Upper lobe of left lung (tissue), 6 donors: Measurements from ENCODE around the gene TMEM207. TPM values are rescaled to one million over a fixed set of nuclear protein-coding genes. Genes with fewer than 3 reads are reported as not detected.

Experiments used
- ATAC-seq, 2 donors: fragments of 200-7000 bp; cut with Tn5 transposase; one replicate each; pipeline ENCODE4 v1.9.1; 2022; ENCODE audit warnings: mild to moderate bottlenecking in 2 of 2, moderate library complexity in 2 of 2; ENCODE audit not compliant: low FRiP score in 2 of 2
- DNase-seq, 2 donors: peaks; one replicate each; pipeline ENCODE4 v3.0.0-alpha.2; 2019 to 2020
- H3K27ac ChIP-seq, 4 donors: fragments of 200-600 bp; sonication (generic); one replicate each; pipeline ENCODE4 v1.5.1; 2016 to 2019
- H3K27me3 ChIP-seq, 4 donors: fragments of 200-600 bp; sonication (generic); one replicate each; pipeline ENCODE4 v1.5.1; 2017 to 2019
- H3K36me3 ChIP-seq, 4 donors: fragments of 200-600 bp; sonication (generic); one replicate each; pipeline ENCODE4 v1.5.1; 2016 to 2019
- H3K4me1 ChIP-seq, 4 donors: fragments of 200-600 bp; sonication (generic); one replicate each; pipeline ENCODE4 v1.5.1; 2018 to 2019
- H3K4me3 ChIP-seq, 4 donors: fragments of 200-600 bp; sonication (generic); one replicate each; pipeline ENCODE4 v1.5.1; 2017 to 2019; ENCODE audit warnings: mild to moderate bottlenecking in 2 of 4, moderate library complexity in 1 of 4
- H3K9me3 ChIP-seq, 4 donors: fragments of 200-600 bp; sonication (generic); one replicate each; pipeline ENCODE4 v1.5.1; 2018 to 2019
- EP300 ChIP-seq, 4 donors: sonication (generic); formaldehyde crosslinking; IDR thresholded peaks; one replicate each; pipeline ENCODE4 v1.5.1; 2017; ENCODE audit warnings: antibody characterized with exemption in 4 of 4, control low read depth in 2 of 4
- POLR2A ChIP-seq, 4 donors: fragments of 450-650 bp; IDR thresholded peaks; one replicate each; pipeline ENCODE4 v1.5.1; 2016 to 2017; ENCODE audit warnings: antibody characterized with exemption in 4 of 4, mild to moderate bottlenecking in 2 of 4
- POLR2AphosphoS5 ChIP-seq, 2 donors: sonication (generic); formaldehyde crosslinking; IDR thresholded peaks; one replicate each; pipeline ENCODE4 v1.5.1; 2017; ENCODE audit warnings: antibody characterized with exemption in 2 of 2
- WGBS, 2 donors: methylation state at CpG; one replicate each; pipeline ENCODE4 v1.1.5; 2017 to 2018; 5-methylcytosine and 5-hydroxymethylcytosine counted together
- total RNA-seq, 6 donors: library from RNA; depleted of rRNA in 4 of 6; stranded (reverse); fragments of >200 nt in 4 of 6; gene quantifications; one replicate each; pipeline versions ENCODE4 v1.1.0 to v1.2.1, GENCODE V29; 2016 to 2021
- TF ChIP-seq, protein P1 (sequence below), 6 experiments: fragments of 450-650 bp in 4 of 6; fragments of 200-600 bp in 2 of 6; sonication (generic) in 2 of 6; IDR thresholded peaks; one replicate each; pipeline ENCODE4 v1.5.1; 2016 to 2019; ENCODE audit warnings: antibody characterized with exemption in 6 of 6
- donor health status: DM: no; HTN: no; CAD: no; lungs with moderate emphysema.
- donor health status: DM: no; HTN: yes; CAD: no; lungs with severe emphysema.

TMEM207 gene
- total RNA-seq, 6 donors from 2014 or later = not detected

DNA sequence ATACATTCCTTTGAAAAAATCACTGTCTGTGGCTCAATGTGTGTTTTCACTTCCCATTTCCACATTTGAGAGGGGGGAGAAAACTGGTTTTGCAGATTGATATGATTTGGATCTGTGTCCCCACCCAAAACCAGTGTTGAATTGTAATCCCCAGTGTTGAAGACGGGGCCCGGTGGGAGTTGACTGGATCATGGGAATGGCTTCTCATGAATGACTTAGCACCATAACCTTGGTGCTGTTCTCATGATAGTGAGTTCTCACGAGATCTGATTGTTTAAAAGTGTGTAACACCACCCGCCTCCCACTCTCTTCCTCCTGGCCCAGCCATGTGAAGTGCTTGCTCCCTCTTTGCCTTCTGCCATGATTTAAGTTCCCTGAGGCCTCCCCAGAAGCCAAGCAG is 16.1 kb downstream of the TMEM207 start:
- ATAC-seq = no peak
- no peak overlapping the region for H3K4me3 ChIP-seq
- TF ChIP-seq POLR2A (IDR thresholded peaks at IDR 0.05) (no peak), POLR2AphosphoS5 (IDR thresholded peaks at IDR 0.05) (no peak), EP300 (IDR thresholded peaks at IDR 0.05) (no peak)
- TF ChIP-seq, protein P1, sequence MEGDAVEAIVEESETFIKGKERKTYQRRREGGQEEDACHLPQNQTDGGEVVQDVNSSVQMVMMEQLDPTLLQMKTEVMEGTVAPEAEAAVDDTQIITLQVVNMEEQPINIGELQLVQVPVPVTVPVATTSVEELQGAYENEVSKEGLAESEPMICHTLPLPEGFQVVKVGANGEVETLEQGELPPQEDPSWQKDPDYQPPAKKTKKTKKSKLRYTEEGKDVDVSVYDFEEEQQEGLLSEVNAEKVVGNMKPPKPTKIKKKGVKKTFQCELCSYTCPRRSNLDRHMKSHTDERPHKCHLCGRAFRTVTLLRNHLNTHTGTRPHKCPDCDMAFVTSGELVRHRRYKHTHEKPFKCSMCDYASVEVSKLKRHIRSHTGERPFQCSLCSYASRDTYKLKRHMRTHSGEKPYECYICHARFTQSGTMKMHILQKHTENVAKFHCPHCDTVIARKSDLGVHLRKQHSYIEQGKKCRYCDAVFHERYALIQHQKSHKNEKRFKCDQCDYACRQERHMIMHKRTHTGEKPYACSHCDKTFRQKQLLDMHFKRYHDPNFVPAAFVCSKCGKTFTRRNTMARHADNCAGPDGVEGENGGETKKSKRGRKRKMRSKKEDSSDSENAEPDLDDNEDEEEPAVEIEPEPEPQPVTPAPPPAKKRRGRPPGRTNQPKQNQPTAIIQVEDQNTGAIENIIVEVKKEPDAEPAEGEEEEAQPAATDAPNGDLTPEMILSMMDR (IDR thresholded peaks at IDR 0.05) = no peak
- H3K9me3 ChIP-seq = no peaks in the 10 kb centered on the region
- no peak for DNase-seq
- no peak overlapping the region for H3K27ac ChIP-seq
- H3K4me1 ChIP-seq = no peaks in the 10 kb centered on the region
- WGBS, 2 donors = 89 to 100% methylated on average over 4 of the region's 4 CpGs
- H3K27me3 ChIP-seq = no peaks in the 10 kb centered on the region
- no peaks in the 10 kb centered on the region for H3K36me3 ChIP-seq

DNA sequence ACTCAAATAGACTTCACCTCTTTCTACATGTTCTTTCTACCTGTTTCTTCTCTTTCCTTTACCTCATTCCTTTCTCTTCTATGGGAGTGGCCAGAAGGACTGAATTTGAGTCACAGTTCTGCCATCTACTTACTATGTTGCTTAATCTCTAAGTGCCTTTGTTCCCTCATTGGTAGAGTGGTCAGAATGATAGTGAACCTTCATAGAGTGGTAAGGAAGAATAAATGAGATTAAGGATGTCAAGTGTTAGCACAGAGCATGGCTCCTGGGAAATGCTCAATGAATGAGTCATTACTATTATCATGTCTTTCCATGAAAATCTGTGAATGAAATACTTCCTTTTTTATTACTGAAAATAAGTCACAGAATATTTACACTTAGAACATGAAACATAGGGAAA is 17.5 kb downstream of the TMEM207 start:
- DNase-seq (no peak), ATAC-seq (no peak)
- H3K4me1 ChIP-seq = no peaks in the 10 kb centered on the region
- H3K27ac ChIP-seq = no peak overlapping the region
- H3K36me3 ChIP-seq = no peaks in the 10 kb centered on the region
- H3K27me3 ChIP-seq = no peaks in the 10 kb centered on the region
- TF ChIP-seq POLR2AphosphoS5 (IDR thresholded peaks at IDR 0.05) (no peak), POLR2A (IDR thresholded peaks at IDR 0.05) (no peak), EP300 (IDR thresholded peaks at IDR 0.05) (no peak)
- TF ChIP-seq, protein P1 (IDR thresholded peaks at IDR 0.05) = no peak
- no peak overlapping the region for H3K4me3 ChIP-seq
- H3K9me3 ChIP-seq = no peaks in the 10 kb centered on the region

DNA sequence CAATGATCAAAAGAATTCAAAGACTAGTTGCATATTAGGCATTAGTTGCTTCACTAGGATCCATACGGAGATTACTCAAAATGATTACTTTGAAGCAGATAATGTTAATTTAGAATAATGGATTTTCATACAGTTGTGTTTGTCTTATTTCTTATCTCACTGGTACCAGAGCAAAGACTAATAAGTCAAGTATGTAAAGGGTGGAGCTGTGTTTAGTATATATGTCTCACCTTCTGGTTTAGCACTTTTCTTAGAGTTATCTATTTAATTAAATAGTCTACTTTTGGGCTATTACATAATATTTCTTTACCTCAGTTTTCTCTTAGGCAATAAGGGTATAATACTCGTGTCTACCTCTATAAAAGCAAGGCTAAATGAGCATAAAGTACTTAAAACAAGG is 18.8 kb downstream of the TMEM207 start:
- H3K27me3 ChIP-seq = no peaks in the 10 kb centered on the region
- no peaks in the 10 kb centered on the region for H3K4me1 ChIP-seq
- ATAC-seq (no peak), DNase-seq (no peak)
- H3K27ac ChIP-seq = no peak overlapping the region
- TF ChIP-seq EP300 (IDR thresholded peaks at IDR 0.05) = no peak
- no peak for TF ChIP-seq POLR2AphosphoS5 (IDR thresholded peaks at IDR 0.05)
- TF ChIP-seq POLR2A (IDR thresholded peaks at IDR 0.05) = no peak
- TF ChIP-seq, protein P1 (IDR thresholded peaks at IDR 0.05) = no peak
- H3K36me3 ChIP-seq = no peaks in the 10 kb centered on the region
- no peaks in the 10 kb centered on the region for H3K9me3 ChIP-seq
- WGBS, 2 donors = 80 to 83% methylated on average over 2 of the region's 2 CpGs
- no peak overlapping the region for H3K4me3 ChIP-seq

- H3K4me3 ChIP-seq = no peak overlapping the region
- no peak for ATAC-seq
- no peaks in the 10 kb centered on the region for H3K27me3 ChIP-seq
- no peak for TF ChIP-seq POLR2AphosphoS5 (IDR thresholded peaks at IDR 0.05)
- TF ChIP-seq, protein P1 (IDR thresholded peaks at IDR 0.05) = no peak
- no peak for TF ChIP-seq POLR2A (IDR thresholded peaks at IDR 0.05)
- no peak for TF ChIP-seq EP300 (IDR thresholded peaks at IDR 0.05)
- no peak for DNase-seq
- no peaks in the 10 kb centered on the region for H3K9me3 ChIP-seq
- peaks cover 0 to 2% (median 0%) of the 10 kb centered on the region in 4 donors for H3K4me1 ChIP-seq
- no peak overlapping the region for H3K27ac ChIP-seq
- 94 to 96% methylated on average over 2 of the region's 2 CpGs for WGBS, 2 donors
- no peaks in the 10 kb centered on the region for H3K36me3 ChIP-seq
Measured at GRCh38 chr3:190429681-190430080, 20.0 kb downstream of the TMEM207 start.

DNA sequence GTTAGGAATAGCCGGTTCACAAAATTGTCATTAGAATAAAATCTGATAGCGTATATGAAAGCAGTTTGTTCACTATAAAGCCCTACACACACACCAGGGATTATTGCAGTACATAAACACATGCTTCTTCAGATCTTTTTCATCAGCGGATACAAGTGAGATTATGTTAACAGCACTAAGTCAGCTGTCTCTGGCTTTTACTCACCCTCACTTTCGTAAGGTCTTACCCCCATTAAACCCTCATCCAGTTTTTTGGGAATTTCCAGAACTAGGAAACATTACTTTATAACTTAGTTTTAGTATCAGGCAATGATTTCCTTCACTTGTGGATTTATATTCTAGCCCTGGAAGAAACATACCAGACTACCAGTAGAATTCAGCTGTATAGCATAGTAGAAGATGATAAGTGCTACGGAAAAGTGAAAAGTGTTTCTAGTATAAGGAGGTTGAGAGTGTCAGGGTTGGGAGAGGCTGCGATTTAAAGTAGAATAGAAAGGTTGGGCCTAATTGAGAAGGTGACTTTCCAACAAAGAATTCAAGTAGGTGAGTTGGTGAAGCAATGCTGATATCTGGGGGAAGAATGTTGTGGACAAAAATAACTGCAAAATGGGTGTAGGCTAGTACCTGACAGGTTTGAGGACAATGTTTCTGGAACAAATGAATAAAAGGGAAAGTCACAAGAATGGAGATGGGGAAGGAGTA is 22.7 kb downstream of the TMEM207 start:
- TF ChIP-seq EP300 (IDR thresholded peaks at IDR 0.05) (no peak), POLR2AphosphoS5 (IDR thresholded peaks at IDR 0.05) (no peak), POLR2A (IDR thresholded peaks at IDR 0.05) (no peak)
- TF ChIP-seq, protein P1 (IDR thresholded peaks at IDR 0.05) = no peak
- 69 to 77% methylated on average over 6 of the region's 6 CpGs for WGBS, 2 donors
- DNase-seq (no peak), ATAC-seq (no peak)
- no peak overlapping the region for H3K27ac ChIP-seq
- H3K4me1 ChIP-seq = peaks cover 0 to 5% (median 0%) of the 10 kb centered on the region in 4 donors
- no peaks in the 10 kb centered on the region for H3K9me3 ChIP-seq
- no peaks in the 10 kb centered on the region for H3K27me3 ChIP-seq
- no peaks in the 10 kb centered on the region for H3K36me3 ChIP-seq
- no peak overlapping the region for H3K4me3 ChIP-seq
